H1 (cell line): ENCODE data around the gene PLEKHM1. TPM values are rescaled to one million over a fixed set of nuclear protein-coding genes. Genes with fewer than 3 reads are reported as not detected.
"Not testable (repeated sequence)": the region's sequence is repeated elsewhere in the genome, so short reads cannot be mapped to it uniquely, and the experiment has no call there.

Experiments
- CTCF ChIA-PET: fragments of 300-600 bp; sonication (Branson Sonifier 250); formaldehyde crosslinking; loops from one replicate; lab custom pipeline; 2021; ENCODE audit not compliant: partially characterized antibody; lab: Charles Lee
- POLR2A ChIA-PET: fragments of 300-600 bp; sonication (Branson Sonifier 250); formaldehyde crosslinking; loops from one replicate; lab custom pipeline; 2021; ENCODE audit warnings: inconsistent platforms; ENCODE audit not compliant: partially characterized antibody; lab: Charles Lee
- DNase-seq, 2 experiments: peaks; one replicate each; pipeline versions ENCODE4 v3.0.0 to v3.0.0-alpha.2; 2010 to 2022; ENCODE audit warnings: low spot score in 2 of 2, low read depth in 1 of 2, mixed read lengths in 1 of 2
- FAIRE-seq: peaks from 2 replicates; lab custom pipeline; 2011; peaks lifted over from hg19 to GRCh38; lab: Jason Lieb, UNC
- H2AFZ ChIP-seq: 2 replicates; pipeline ENCODE4 v1.8.1; 2012; ENCODE audit warnings: low read length, inconsistent platforms
- H2AK5ac ChIP-seq: 2 replicates; pipeline ENCODE4 v1.6.1; 2013; ENCODE audit warnings: low read depth, low read length
- H2BK120ac ChIP-seq: replicated peaks from 2 replicates; pipeline ENCODE3; 2013; ENCODE audit warnings: low read depth, low read length, inconsistent platforms
- H2BK12ac ChIP-seq: 2 replicates; pipeline ENCODE4 v1.6.1; 2013; ENCODE audit warnings: low read depth, low read length
- H2BK15ac ChIP-seq: 2 replicates; pipeline ENCODE4 v1.6.1; 2013; ENCODE audit warnings: low read length
- H2BK20ac ChIP-seq: 2 replicates; pipeline ENCODE4 v1.6.1; 2013; ENCODE audit warnings: low read length
- H2BK5ac ChIP-seq: 2 replicates; pipeline ENCODE4 v1.6.1; 2013; ENCODE audit warnings: low read depth, low read length
- H3K14ac ChIP-seq: 2 replicates; pipeline ENCODE4 v1.6.1; 2013; ENCODE audit warnings: inconsistent platforms; ENCODE audit not compliant: insufficient read length
- H3K18ac ChIP-seq: 2 replicates; pipeline ENCODE4 v1.6.1; 2013; ENCODE audit warnings: low read length; ENCODE audit errors: extremely low read depth
- H3K23ac ChIP-seq: 2 replicates; pipeline ENCODE4 v1.6.1; 2013; ENCODE audit warnings: inconsistent platforms; ENCODE audit not compliant: insufficient read length
- H3K23me2 ChIP-seq: 2 replicates; pipeline ENCODE4 v1.6.1; 2013; ENCODE audit warnings: low read depth, low read length
- H3K27ac ChIP-seq: 2 replicates; pipeline ENCODE4 v1.6.1; 2011; ENCODE audit warnings: low read depth, low read length, inconsistent platforms
- H3K27me3 ChIP-seq, 4 experiments: replicated peaks in 1 of 4; 1 replicate in 1 of 4; 2 replicates in 3 of 4; pipeline versions ENCODE4 v1.6.1 to v1.8.1; 2011 to 2013; ENCODE audit warnings: low read length in 3 of 4, mild to moderate bottlenecking in 3 of 4, inconsistent platforms in 2 of 4, mixed read lengths in 2 of 4, moderate library complexity in 1 of 4; ENCODE audit not compliant: control insufficient read depth in 3 of 4, insufficient read depth in 3 of 4; ENCODE audit errors: extremely low read depth in 1 of 4
- H3K36me3 ChIP-seq, 4 experiments: 2 replicates each; pipeline versions ENCODE4 v1.6.1 to v1.8.1; 2011 to 2013; ENCODE audit warnings: mild to moderate bottlenecking in 4 of 4, low read length in 3 of 4, moderate library complexity in 2 of 4, control low read depth in 1 of 4, inconsistent platforms in 1 of 4; ENCODE audit not compliant: insufficient read depth in 4 of 4, control insufficient read depth in 2 of 4
- H3K4ac ChIP-seq: replicated peaks from 2 replicates; pipeline ENCODE3; 2013; ENCODE audit warnings: low read length, low read depth, mixed read lengths, inconsistent platforms; ENCODE audit not compliant: insufficient read length
- H3K4me1 ChIP-seq, 4 experiments: replicated peaks in 1 of 4; 1 replicate in 1 of 4; 2 replicates in 3 of 4; pipeline versions ENCODE4 v1.6.1 to v1.8.1; 2011 to 2013; ENCODE audit warnings: low read length in 3 of 4, inconsistent platforms in 2 of 4, mixed read lengths in 1 of 4; ENCODE audit not compliant: insufficient read depth in 4 of 4, control insufficient read depth in 3 of 4
- H3K4me2 ChIP-seq, 2 experiments: 2 replicates each; pipeline versions ENCODE4 v1.6.1 to v1.8.1; 2011 to 2013; ENCODE audit warnings: low read depth in 2 of 2, low read length in 2 of 2, control low read depth in 1 of 2, inconsistent platforms in 1 of 2, mild to moderate bottlenecking in 1 of 2; ENCODE audit not compliant: insufficient read depth in 1 of 2
- H3K4me3 ChIP-seq, 4 experiments: fragments of 200-600, 300-600 bp in 1 of 4; sonication (generic), shearing (Covaris generic), sonication (Bioruptor Twin) in 1 of 4; 2 replicates each; pipeline versions ENCODE4 v1.5.1 to v1.8.1; 2011 to 2016; ENCODE audit warnings: low read length in 4 of 4, low read depth in 3 of 4, control low read depth in 2 of 4, inconsistent platforms in 2 of 4, mild to moderate bottlenecking in 2 of 4, mixed read lengths in 1 of 4, moderate library complexity in 1 of 4; ENCODE audit not compliant: insufficient read depth in 2 of 4; ENCODE audit errors: extremely low read depth in 1 of 4
- H3K56ac ChIP-seq: replicated peaks from 2 replicates; pipeline ENCODE3; 2013; ENCODE audit warnings: low read depth, mild to moderate bottlenecking, mixed read lengths, low read length, inconsistent platforms; ENCODE audit not compliant: insufficient read length
- H3K79me1 ChIP-seq: 2 replicates; pipeline ENCODE4 v1.6.1; 2013; ENCODE audit warnings: low read depth, low read length, control low read depth
- H3K79me2 ChIP-seq, 2 experiments: 2 replicates each; pipeline versions ENCODE4 v1.6.1 to v1.8.1; 2012 to 2013; ENCODE audit warnings: low read length in 2 of 2, mild to moderate bottlenecking in 2 of 2, inconsistent platforms in 1 of 2; ENCODE audit not compliant: insufficient read depth in 2 of 2, control insufficient read depth in 1 of 2
- H3K9ac ChIP-seq, 4 experiments: replicated peaks in 1 of 4; 1 replicate in 1 of 4; 2 replicates in 3 of 4; pipeline versions ENCODE4 v1.6.1 to v1.8.1; 2011 to 2013; ENCODE audit warnings: low read depth in 3 of 4, low read length in 3 of 4, control low read depth in 2 of 4, mild to moderate bottlenecking in 2 of 4, moderate library complexity in 2 of 4, inconsistent platforms in 1 of 4; ENCODE audit errors: extremely low read depth in 1 of 4
- H3K9me3 ChIP-seq, 2 experiments: 2 replicates each; pipeline versions ENCODE4 v1.6.1 to v1.8.1; 2012 to 2013; ENCODE audit warnings: mild to moderate bottlenecking in 2 of 2, moderate library complexity in 2 of 2, control low read depth in 1 of 2, inconsistent platforms in 1 of 2, low read depth in 1 of 2, low read length in 1 of 2, mixed read lengths in 1 of 2; ENCODE audit not compliant: insufficient read depth in 2 of 2
- H4K20me1 ChIP-seq, 2 experiments: replicated peaks in 1 of 2; 2 replicates each; pipeline versions ENCODE3 to v1.8.1; 2011 to 2013; ENCODE audit warnings: inconsistent platforms in 2 of 2, low read length in 2 of 2, mild to moderate bottlenecking in 1 of 2; ENCODE audit not compliant: insufficient read depth in 2 of 2, control insufficient read depth in 1 of 2
- H4K5ac ChIP-seq: 2 replicates; pipeline ENCODE4 v1.6.1; 2013; ENCODE audit warnings: low read length, low read depth, mixed read lengths, inconsistent platforms; ENCODE audit not compliant: insufficient read length
- H4K8ac ChIP-seq: 2 replicates; pipeline ENCODE4 v1.8.0; 2013; ENCODE audit warnings: mild to moderate bottlenecking, moderate library complexity, low read length, inconsistent platforms; ENCODE audit not compliant: insufficient read depth; ENCODE audit errors: extremely low read depth
- H4K91ac ChIP-seq: replicated peaks from 2 replicates; pipeline ENCODE3; 2013; ENCODE audit warnings: low read length, mixed read lengths, inconsistent platforms; ENCODE audit not compliant: insufficient read length
- WGBS, 2 experiments: shearing (Covaris generic) in 1 of 2; methylation state at CpG; one replicate each; pipeline versions ENCODE4 v1.1.6 to v1.1.7; 2013 to 2015; ENCODE audit warnings: low lambda C conversion rate in 2 of 2, mixed read lengths in 2 of 2, inconsistent platforms in 1 of 2, low coverage in 1 of 2, missing lambda C conversion rate in 1 of 2; ENCODE audit not compliant: insufficient replicate concordance in 2 of 2, insufficient coverage in 1 of 2, insufficient read length in 1 of 2; ENCODE audit errors: extremely low coverage in 1 of 2, missing lambda C conversion rate in 1 of 2; 5-methylcytosine and 5-hydroxymethylcytosine counted together
- polyA plus RNA-seq, 7 experiments: library from polyadenylated mRNA; depleted of rRNA in 3 of 7; stranded (reverse) in 5 of 7; unstranded in 2 of 7; fragments of >200 nt in 5 of 7; fragments of 200-250 nt in 2 of 7; gene quantifications; 1 replicate in 5 of 7; 2 replicates in 1 of 7; 4 replicates in 1 of 7; pipeline versions ENCODE4 v1.2.1 to v1.2.3, GENCODE V29; 2011 to 2013; ENCODE audit warnings: missing spikeins in 2 of 7, mixed read lengths in 2 of 7
- total RNA-seq: library from RNA; stranded (reverse); fragmentation: NEBNext Ultra II Directional; extraction: Animal tissue kit (Norgen Biotek cat#: 25700); gene quantifications from 2 replicates; pipeline ENCODE4 v1.2.1, GENCODE V29; 2021

PLEKHM1 gene
- total and polyA plus RNA-seq, 2 of the 8 experiments (the other 6 are each of a cell fraction or from before 2014, with no cell fraction given), result 7.6 to 17.9 TPM

DNA sequence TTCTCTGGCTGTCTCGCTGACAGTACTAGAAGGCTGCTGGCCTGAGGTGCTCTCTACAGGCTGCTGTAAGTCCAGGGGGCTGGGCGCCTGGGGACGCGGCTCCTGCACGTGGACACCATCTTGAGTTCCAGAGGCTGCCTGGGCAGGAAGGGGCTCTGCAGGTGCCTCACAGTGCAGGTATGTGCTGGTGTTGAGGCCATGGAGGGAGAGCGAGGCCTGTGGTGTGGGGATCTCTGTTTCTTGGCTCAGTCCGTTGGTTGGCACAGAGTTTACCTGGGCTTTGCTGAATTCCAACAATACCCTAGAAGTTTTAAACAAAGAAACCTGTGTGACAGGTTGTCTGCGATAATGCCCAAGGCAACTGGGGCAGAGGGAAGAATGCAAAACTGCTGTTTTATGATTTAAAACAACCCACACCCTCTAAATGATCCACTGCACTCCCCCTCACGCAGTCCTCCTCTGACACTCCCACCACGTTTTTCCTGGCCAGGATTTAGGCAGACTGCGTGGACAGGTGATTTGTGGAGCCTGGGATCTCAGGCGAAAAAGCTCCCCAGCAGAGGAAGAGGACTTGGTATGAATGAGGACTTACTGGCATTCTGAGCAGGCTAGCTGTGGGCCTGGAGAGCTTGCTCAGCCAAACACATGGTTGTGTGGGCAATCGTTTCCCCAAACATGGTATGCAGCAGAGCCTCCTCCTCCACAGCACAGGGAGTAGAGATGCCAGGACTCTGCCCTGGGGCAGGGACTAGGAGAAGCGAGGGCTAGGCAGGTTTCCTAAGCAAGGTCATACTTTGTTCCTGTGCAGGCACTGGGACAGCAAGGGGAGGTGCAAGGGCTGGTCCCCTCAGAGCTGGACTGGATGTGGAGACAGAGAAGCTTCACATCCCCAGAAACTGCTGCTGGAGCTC, 22.0 kb downstream of the PLEKHM1 start:
- H3K79me2 ChIP-seq, H3K23me2 ChIP-seq, H2AFZ ChIP-seq, H3K18ac ChIP-seq, H3K4ac ChIP-seq, H2BK15ac ChIP-seq, H3K14ac ChIP-seq, H3K9me3 ChIP-seq, H3K4me1 ChIP-seq, H3K4me2 ChIP-seq, H2BK120ac ChIP-seq, H3K9ac ChIP-seq, H4K20me1 ChIP-seq, H3K56ac ChIP-seq, H2BK5ac ChIP-seq, H2AK5ac ChIP-seq, H3K4me3 ChIP-seq, H3K27me3 ChIP-seq, H2BK20ac ChIP-seq, H3K36me3 ChIP-seq, POLR2A ChIA-PET, H3K27ac ChIP-seq, H3K79me1 ChIP-seq, H4K8ac ChIP-seq, H2BK12ac ChIP-seq, FAIRE-seq, DNase-seq, H4K5ac ChIP-seq, H4K91ac ChIP-seq, H3K23ac ChIP-seq, CTCF ChIA-PET: not testable (repeated sequence)
- 80% methylated on average over 8 of the region's 14 CpGs; no CpG with 5 or more reads in 1 of the 2 experiments for WGBS, 2 experiments
